Measurements from ENCODE around the gene TMEM186.

- TF ChIP-seq POLR2A (IDR thresholded peaks at IDR 0.05) = no peak
- no peak for TF ChIP-seq CTCF (IDR thresholded peaks at IDR 0.05)
These were observed 34.7 kb upstream of the TMEM186 start for GRCh38 chr16:8831871-8832716.
